GM12878 (cell line): ENCODE measurements around the gene SCRG1. TPM values are rescaled to one million over a fixed set of nuclear protein-coding genes. Genes with fewer than 3 reads are reported as not detected.
A peak's percentile ranks its signal among the peaks of the same experiment; 100 is the strongest.

Experiments used
- ATAC-seq: fragments of 200-7000 bp; cut with Tn5 transposase; 3 replicates; pipeline ENCODE4 v1.9.1; 2020; ENCODE audit warnings: mild to moderate bottlenecking, moderate library complexity
- BruUV-seq: library from RNA; stranded (reverse); fragments of 400-500 nt; replicated peaks from 2 replicates; lab custom pipeline; 2021; lab: Mats Ljungman, UMichigan
- CTCF ChIA-PET: fragments of 300-600 bp; sonication (Branson Sonifier 250); formaldehyde crosslinking; extraction: SDS; loops from one replicate; lab custom pipeline; 2021; ENCODE audit warnings: inconsistent platforms; lab: Yijun Ruan, JAX
- POLR2A ChIA-PET: fragments of 350-600 bp; formaldehyde crosslinking; extraction: SDS; loops from one replicate; lab custom pipeline; 2021; ENCODE audit warnings: inconsistent platforms; lab: Charles Lee
- RAD21 ChIA-PET: fragments of 300-600 bp; sonication (Branson Sonifier 250); formaldehyde crosslinking; loops from one replicate; lab custom pipeline; 2023; ENCODE audit warnings: antibody characterized with exemption; ENCODE audit not compliant: unreplicated experiment; lab: Charles Lee
- SMC1A ChIA-PET: fragments of 300-600 bp; sonication (Branson Sonifier 250); formaldehyde crosslinking; loops from one replicate; lab custom pipeline; 2023; ENCODE audit not compliant: unreplicated experiment, uncharacterized antibody; lab: Charles Lee
- DNase-seq: peaks from one replicate; pipeline ENCODE4 v3.0.0-alpha.2; 2011; ENCODE audit warnings: low read depth, low spot score
- FAIRE-seq: peaks from 3 replicates; lab custom pipeline; 2011; peaks lifted over from hg19 to GRCh38; lab: Jason Lieb, UNC
- H2AFZ ChIP-seq: 2 replicates; pipeline ENCODE4 v1.6.0; 2011; ENCODE audit warnings: low read depth, low read length, control low read depth; ENCODE audit not compliant: control insufficient read depth
- H3K27ac ChIP-seq: 2 replicates; pipeline ENCODE4 v1.5.1; 2011; ENCODE audit warnings: control low read depth; ENCODE audit not compliant: control insufficient read depth, insufficient read depth
- H3K27me3 ChIP-seq, 2 experiments: replicated peaks in 1 of 2; 2 replicates each; pipeline versions ENCODE4 v1.6.0 to v1.6.1; 2011; ENCODE audit warnings: low read length in 1 of 2; ENCODE audit not compliant: control insufficient read depth in 2 of 2, insufficient read depth in 2 of 2
- H3K36me3 ChIP-seq, 2 experiments: 2 replicates each; pipeline ENCODE4 v1.5.1; 2011; ENCODE audit warnings: low read length in 1 of 2; ENCODE audit not compliant: control insufficient read depth in 2 of 2, insufficient read depth in 2 of 2
- H3K4me1 ChIP-seq: 2 replicates; pipeline ENCODE4 v1.6.1; 2011; ENCODE audit warnings: mild to moderate bottlenecking, low read length, moderate library complexity, mixed read lengths; ENCODE audit not compliant: control insufficient read depth, insufficient read depth
- H3K4me2 ChIP-seq: 2 replicates; pipeline ENCODE4 v1.6.0; 2011; ENCODE audit warnings: control low read depth; ENCODE audit not compliant: control insufficient read depth, insufficient read depth
- H3K4me3 ChIP-seq: fragments of 200-600 bp; sonication (generic); 2 replicates; pipeline ENCODE4 v1.5.1; 2016
- H3K79me2 ChIP-seq: 2 replicates; pipeline ENCODE4 v1.6.0; 2011; ENCODE audit warnings: low read length; ENCODE audit not compliant: control insufficient read depth, insufficient read depth
- H3K9ac ChIP-seq: 2 replicates; pipeline ENCODE4 v1.8.0; 2011; ENCODE audit warnings: low read length, control low read depth, mixed read lengths; ENCODE audit not compliant: control insufficient read depth, insufficient read depth
- H3K9me3 ChIP-seq: replicated peaks from 3 replicates; pipeline ENCODE4 v1.5.1; 2011; ENCODE audit warnings: mild to moderate bottlenecking, low read length; ENCODE audit not compliant: control insufficient read depth, insufficient read depth
- H4K20me1 ChIP-seq: 2 replicates; pipeline ENCODE4 v1.6.0; 2011; ENCODE audit not compliant: control insufficient read depth, insufficient read depth
- CREM ChIP-seq: IDR thresholded peaks from 2 replicates; pipeline ENCODE4 v1.6.1; 2014; ENCODE audit warnings: antibody characterized with exemption, low read depth
- EED ChIP-seq: sonication (generic); IDR thresholded peaks from 2 replicates; pipeline ENCODE4 v1.6.1; 2016; ENCODE audit warnings: antibody characterized with exemption, low read depth
- EGR1 ChIP-seq, 2 experiments: IDR thresholded peaks; 1 replicate in 1 of 2; 2 replicates in 1 of 2; pipeline ENCODE4 v1.6.1; 2011 to 2012; ENCODE audit warnings: low read depth in 2 of 2, low read length in 2 of 2, borderline replicate concordance in 1 of 2, mild to moderate bottlenecking in 1 of 2, moderate library complexity in 1 of 2
- ETV6 ChIP-seq, 2 experiments: fragments of 450-650 bp in 1 of 2; IDR thresholded peaks in 1 of 2; conservative IDR thresholded peaks in 1 of 2; 2 replicates each; pipeline ENCODE4 v1.6.1; 2014; ENCODE audit warnings: antibody characterized with exemption in 1 of 2, borderline replicate concordance in 1 of 2, low read depth in 1 of 2, mild to moderate bottlenecking in 1 of 2, moderate library complexity in 1 of 2
- GATAD2B ChIP-seq: fragments of 450-650 bp; conservative IDR thresholded peaks from 2 replicates; pipeline ENCODE4 v1.6.1; 2017; ENCODE audit warnings: low read depth, mild to moderate bottlenecking, moderate library complexity
- IKZF1 ChIP-seq: fragments of 450-650 bp; conservative IDR thresholded peaks from 2 replicates; pipeline ENCODE4 v1.6.1; 2017; ENCODE audit warnings: antibody characterized with exemption, mild to moderate bottlenecking
- MLLT1 ChIP-seq: fragments of 450-650 bp; IDR thresholded peaks from 2 replicates; pipeline ENCODE4 v1.6.1; 2016; ENCODE audit warnings: mild to moderate bottlenecking
- PAX8 ChIP-seq: fragments of 450-650 bp; IDR thresholded peaks from 2 replicates; pipeline ENCODE4 v1.6.1; 2017; ENCODE audit warnings: mild to moderate bottlenecking, moderate library complexity
- RB1 ChIP-seq: fragments of 450-650 bp; formaldehyde crosslinking; IDR thresholded peaks from 2 replicates; pipeline ENCODE4 v1.6.1; 2017; ENCODE audit warnings: mild to moderate bottlenecking, borderline replicate concordance
- RELB ChIP-seq: fragments of 450-650 bp; IDR thresholded peaks from 2 replicates; pipeline ENCODE4 v1.6.1; 2017; ENCODE audit warnings: low read depth, mild to moderate bottlenecking, moderate library complexity
- RUNX3 ChIP-seq: IDR thresholded peaks from 2 replicates; pipeline ENCODE4 v1.6.1; 2012; ENCODE audit warnings: low read length, inconsistent platforms
- SIN3A ChIP-seq: IDR thresholded peaks from 2 replicates; pipeline ENCODE4 v1.6.1; 2012; ENCODE audit warnings: low read depth, low read length, improper control_type of control experiment
- SMARCA5 ChIP-seq: fragments of 450-650 bp; IDR thresholded peaks from 2 replicates; pipeline ENCODE4 v1.6.1; 2017; ENCODE audit warnings: mild to moderate bottlenecking
- SREBF2 ChIP-seq: IDR thresholded peaks from 2 replicates; pipeline ENCODE4 v1.6.1; 2012; ENCODE audit warnings: mild to moderate bottlenecking, low read length
- WGBS: methylation state at CpG from one replicate; pipeline ENCODE4 v1.1.6; 2016; ENCODE audit warnings: low lambda C conversion rate; ENCODE audit not compliant: insufficient replicate concordance, insufficient coverage; ENCODE audit errors: missing lambda C conversion rate; 5-methylcytosine and 5-hydroxymethylcytosine counted together
- in situ Hi-C: fragments of 300-500 bp; cut with MboI; formaldehyde crosslinking; loops from 9 replicates; pipeline ENCODE4 v1.14.3; 2018; ENCODE audit warnings: mixed read lengths
- intact Hi-C: fragments of 100-400 bp; cut with micrococcal nuclease; formaldehyde crosslinking; loops from one replicate; pipeline ENCODE4 v1.14.2; 2022; ENCODE audit not compliant: unreplicated experiment
- polyA plus RNA-seq, 11 experiments: library from polyadenylated mRNA; depleted of rRNA in 4 of 11; unstranded in 6 of 11; stranded (reverse) in 5 of 11; fragments of >200 nt; fragmentation: Nextera tagmentation in 4 of 11; fragmentation: Illumina TruSeq in 1 of 11; extraction: Ambion mirVana in 4 of 11; extraction: Trizol in 1 of 11; gene quantifications; 1 replicate in 1 of 11; 2 replicates in 10 of 11; pipeline versions ENCODE4 v1.2.1 to v1.2.3, GENCODE V29; 2011 to 2016; ENCODE audit warnings: inconsistent platforms in 2 of 11, missing spikeins in 2 of 11, low read depth in 1 of 11
- total RNA-seq, 4 experiments: library from RNA; depleted of rRNA in 3 of 4; stranded (reverse); fragments of >200 nt in 3 of 4; fragmentation: Illumina TruSeq in 1 of 4; extraction: Trizol in 1 of 4; gene quantifications; 2 replicates each; pipeline versions ENCODE4 v1.2.1 to v1.2.3, GENCODE V29; 2013 to 2021
- TF ChIP-seq, protein P1 (sequence below): fragments of 450-650 bp; conservative IDR thresholded peaks from 2 replicates; pipeline ENCODE4 v1.6.1; 2017; ENCODE audit warnings: mild to moderate bottlenecking, moderate library complexity

The SCRG1 gene
- total and polyA plus RNA-seq, 10 of the 15 experiments (the other 5 are each of a cell fraction or from before 2014, with no cell fraction given) = 0.02 to 0.58 (median 0.54) TPM; not detected in 7

DNA sequence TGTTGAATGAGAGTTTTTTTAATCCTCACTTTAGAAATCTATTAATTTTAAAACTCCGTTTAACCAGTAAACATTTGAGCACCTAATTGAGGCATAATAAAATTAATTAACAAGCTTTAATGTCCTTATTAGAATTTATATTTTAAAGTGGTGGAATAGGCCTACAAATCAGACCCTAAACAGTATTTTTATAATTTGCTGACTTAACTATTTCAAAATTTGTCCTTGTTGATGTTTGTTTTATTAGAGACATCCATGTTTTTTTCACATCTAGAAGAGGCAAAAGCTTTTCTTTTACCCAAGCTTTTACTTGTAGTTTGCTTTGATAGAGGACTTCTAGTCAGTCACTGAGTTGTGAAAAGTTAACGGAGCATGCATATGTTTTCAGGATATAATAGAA, 24.3 kb downstream of the SCRG1 start (continued):
- no peak for TF ChIP-seq SIN3A

GRCh38 chr4:173371292-173372192, 27.4 kb downstream of the SCRG1 start:
- peak overlapping the region; percentile 91 for H2AFZ ChIP-seq
- H3K4me3 ChIP-seq = peak overlapping the region; percentile 99
- no peaks in the 10 kb centered on the region for H3K27me3 ChIP-seq
- H3K4me1 ChIP-seq = peaks cover 8% of the 10 kb centered on the region
- H3K27ac ChIP-seq = peak overlapping the region; percentile 73
- no TSS peak for BruUV-seq
- H3K79me2 ChIP-seq = peaks cover 75% of the 10 kb centered on the region
- no peak for DNase-seq
- RAD21 ChIA-PET = interaction anchor here (0.9 to 9.0 kb wide), 6 partner anchors 38 to 201 kb away, joined by 3 to 145 read pairs (median 3); partner anchors contain the start of gene HMGB2
- no peak for FAIRE-seq
- ATAC-seq = peak; percentile 20
- 0 out of 4 replicates have a peak, but pooled peaks cover 0 to 4% of the 10 kb centered on the region in 2 experiments for H3K36me3 ChIP-seq
- peak overlapping the region; percentile 19 for H3K4me2 ChIP-seq
- in situ Hi-C loops = no loop called here
- CTCF ChIA-PET = interaction anchor here (0.8 to 3.9 kb wide), 12 partner anchors 11 to 110 kb away, joined by 3 to 21 read pairs (median 4); no protein-coding TSS in a partner anchor
- peak overlapping the region; percentile 81 for H3K9ac ChIP-seq
- H3K9me3 ChIP-seq = no peaks in the 10 kb centered on the region
- SMC1A ChIA-PET = interaction anchor here (0.6 to 13.8 kb wide), 12 partner anchors 9 to 116 kb away, joined by 3 to 232 read pairs (median 4); partner anchors contain the start of gene HMGB2
- H4K20me1 ChIP-seq = no peaks in the 10 kb centered on the region
- under 1% methylated on average over 34 of the region's 68 CpGs for WGBS
- intact Hi-C loops = loop anchor here (5.0 kb wide), 1 partner anchor 911 kb away; the partner anchor contains the start of genes CEP44 and FBXO8
- POLR2A ChIA-PET = interaction anchor here (0.6 to 14.6 kb wide), 16 partner anchors 12 to 911 kb away, joined by 3 to 472 read pairs (median 4); partner anchors contain the start of genes GALNT7 and HMGB2
- TF ChIP-seq ETV6 (conservative IDR thresholded peaks at IDR 0.05 in 1 of 2, IDR thresholded peaks at IDR 0.05 in 1 of 2; ENCODE audit: borderline replicate concordance in 1 of 2, low read depth in 1 of 2) (no peak), SREBF2 (no peak), EED (peak; percentile 46; the same call in 1 of the 2 replicates), PAX8 (no peak), RB1 (no peak), MLLT1 (0 out of 2 replicates have a peak, but pooled peaks have one; percentile 28), CREM (peak; percentile 10; the same call in 1 of the 2 replicates), RUNX3 (peak; percentile 78), SMARCA5 (0 out of 2 replicates have a peak, but pooled peaks have one; percentile 4), GATAD2B (peak; percentile 48; the same call in 1 of the 2 replicates), RELB (0 out of 2 replicates have a peak, but pooled peaks have one; percentile 33), EGR1 (IDR thresholded peaks at IDR 0.05; ENCODE audit: borderline replicate concordance in 1 of 2, low read depth in 2 of 2, low read length in 2 of 2) (peak in 1 of 2 experiments; percentile 70; a peak in 2 of 3 replicates), IKZF1 (peak; percentile 57; the same call in 1 of the 2 replicates)
- TF ChIP-seq, protein P1, sequence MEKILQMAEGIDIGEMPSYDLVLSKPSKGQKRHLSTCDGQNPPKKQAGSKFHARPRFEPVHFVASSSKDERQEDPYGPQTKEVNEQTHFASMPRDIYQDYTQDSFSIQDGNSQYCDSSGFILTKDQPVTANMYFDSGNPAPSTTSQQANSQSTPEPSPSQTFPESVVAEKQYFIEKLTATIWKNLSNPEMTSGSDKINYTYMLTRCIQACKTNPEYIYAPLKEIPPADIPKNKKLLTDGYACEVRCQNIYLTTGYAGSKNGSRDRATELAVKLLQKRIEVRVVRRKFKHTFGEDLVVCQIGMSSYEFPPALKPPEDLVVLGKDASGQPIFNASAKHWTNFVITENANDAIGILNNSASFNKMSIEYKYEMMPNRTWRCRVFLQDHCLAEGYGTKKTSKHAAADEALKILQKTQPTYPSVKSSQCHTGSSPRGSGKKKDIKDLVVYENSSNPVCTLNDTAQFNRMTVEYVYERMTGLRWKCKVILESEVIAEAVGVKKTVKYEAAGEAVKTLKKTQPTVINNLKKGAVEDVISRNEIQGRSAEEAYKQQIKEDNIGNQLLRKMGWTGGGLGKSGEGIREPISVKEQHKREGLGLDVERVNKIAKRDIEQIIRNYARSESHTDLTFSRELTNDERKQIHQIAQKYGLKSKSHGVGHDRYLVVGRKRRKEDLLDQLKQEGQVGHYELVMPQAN = 0 out of 2 replicates have a peak, but pooled peaks have one; percentile 37
